GM23248 (cell line): ENCODE data around the gene RBPJL. TPM values are rescaled to one million over a fixed set of nuclear protein-coding genes. Genes with fewer than 3 reads are reported as not detected.

Source experiments
- DNase-seq: peaks from one replicate; pipeline ENCODE4 v3.0.0-alpha.2; 2015
- H2AFZ ChIP-seq: fragments of 200-600 bp; sonication (generic); 2 replicates; pipeline ENCODE4 v1.6.1; 2016; ENCODE audit warnings: antibody characterized with exemption
- H3F3A ChIP-seq: fragments of 200-600 bp; sonication (generic); 2 replicates; pipeline ENCODE4 v1.6.1; 2016; ENCODE audit warnings: mild to moderate bottlenecking, antibody characterized with exemption, mixed run types; ENCODE audit not compliant: insufficient read depth
- H3K27ac ChIP-seq: fragments of 200-600 bp; sonication (generic); 2 replicates; pipeline ENCODE4 v1.5.1; 2016; ENCODE audit warnings: mild to moderate bottlenecking
- H3K27me3 ChIP-seq: fragments of 200-600 bp; sonication (generic); replicated peaks from 2 replicates; pipeline ENCODE4 v1.6.1; 2016; ENCODE audit warnings: mild to moderate bottlenecking; ENCODE audit not compliant: insufficient read depth
- H3K36me3 ChIP-seq: fragments of 200-600 bp; sonication (generic); 2 replicates; pipeline ENCODE4 v1.6.1; 2016; ENCODE audit warnings: low read depth, mild to moderate bottlenecking
- H3K4me1 ChIP-seq: fragments of 200-600 bp; sonication (generic); 2 replicates; pipeline ENCODE4 v1.6.1; 2016; ENCODE audit warnings: mild to moderate bottlenecking; ENCODE audit not compliant: insufficient read depth
- H3K4me2 ChIP-seq: fragments of 200-600 bp; sonication (generic); one replicate; pipeline ENCODE4 v1.6.1; 2016; ENCODE audit warnings: mild to moderate bottlenecking; ENCODE audit not compliant: unreplicated experiment
- H3K4me3 ChIP-seq: fragments of 200-600 bp; sonication (generic); 2 replicates; pipeline ENCODE4 v1.5.1; 2016; ENCODE audit warnings: mild to moderate bottlenecking
- H3K79me2 ChIP-seq: fragments of 200-600 bp; sonication (generic); 2 replicates; pipeline ENCODE4 v1.6.1; 2016; ENCODE audit warnings: mild to moderate bottlenecking; ENCODE audit not compliant: insufficient read depth
- H3K9ac ChIP-seq: fragments of 200-600 bp; sonication (generic); 2 replicates; pipeline ENCODE4 v1.6.1; 2016; ENCODE audit warnings: mild to moderate bottlenecking
- H3K9me2 ChIP-seq: fragments of 200-600 bp; sonication (generic); 2 replicates; pipeline ENCODE4 v1.6.1; 2016; ENCODE audit warnings: mixed run types, mild to moderate bottlenecking, moderate library complexity; ENCODE audit not compliant: insufficient read depth
- H3K9me3 ChIP-seq: fragments of 200-600 bp; sonication (generic); one replicate; pipeline ENCODE4 v1.6.1; 2017; ENCODE audit warnings: low read depth
- H4K20me1 ChIP-seq: fragments of 200-600 bp; sonication (generic); 2 replicates; pipeline ENCODE4 v1.6.0; 2016; ENCODE audit not compliant: insufficient read depth
- EZH2 ChIP-seq: fragments of 200-600 bp; sonication (generic); IDR thresholded peaks from 2 replicates; pipeline ENCODE4 v1.6.1; 2018; ENCODE audit warnings: antibody characterized with exemption, mild to moderate bottlenecking; ENCODE audit not compliant: insufficient read depth, poor library complexity, severe bottlenecking
- EZH2phosphoT487 ChIP-seq: fragments of 200-600 bp; sonication (generic); IDR thresholded peaks from 2 replicates; pipeline ENCODE4 v1.6.1; 2018; ENCODE audit warnings: antibody characterized with exemption, moderate library complexity, mild to moderate bottlenecking, low read depth; ENCODE audit not compliant: insufficient read depth
- WGBS, 2 experiments: methylation state at CpG; one replicate each; pipeline ENCODE4 v1.1.6; 2015 to 2017; ENCODE audit warnings: low lambda C conversion rate in 2 of 2, low coverage in 1 of 2; ENCODE audit errors: missing lambda C conversion rate in 2 of 2; 5-methylcytosine and 5-hydroxymethylcytosine counted together
- in situ Hi-C: fragments of 300-500 bp; cut with MboI; formaldehyde crosslinking; loops from 2 replicates; pipeline ENCODE4 v1.15.0; 2020
- polyA plus RNA-seq: library from polyadenylated mRNA; unstranded; fragments of >200 nt; fragmentation: Nextera tagmentation; extraction: Ambion mirVana; gene quantifications from 2 replicates; pipeline ENCODE4 v1.2.1, GENCODE V29; 2016
- total RNA-seq: library from RNA; depleted of rRNA; stranded (reverse); fragments of >200 nt; shearing (Covaris generic); gene quantifications from 2 replicates; pipeline ENCODE4 v1.2.3, GENCODE V29; 2014

Gene RBPJL
- total and polyA plus RNA-seq, 2 experiments from 2014 or later, result not detected

GRCh38 chr20:45318386-45318939 is 11.8 kb downstream of the RBPJL start:
- H3K9ac ChIP-seq, result no peak overlapping the region
- H3K9me2 ChIP-seq, result no peaks in the 10 kb centered on the region
- no peaks in the 10 kb centered on the region for H3K36me3 ChIP-seq
- H2AFZ ChIP-seq, result no peak overlapping the region
- in situ Hi-C loops, result no loop called here
- WGBS, 2 experiments, result 73 to 77% methylated on average over 7 of the region's 7 CpGs
- peaks cover 5% of the 10 kb centered on the region; the same call in 1 of the 2 replicates for H3K27me3 ChIP-seq
- TF ChIP-seq EZH2 (no peak), EZH2phosphoT487 (no peak)
- no peak overlapping the region for H3K4me2 ChIP-seq
- H3K4me3 ChIP-seq, result no peak overlapping the region
- no peak for DNase-seq
- no peaks in the 10 kb centered on the region for H4K20me1 ChIP-seq
- no peaks in the 10 kb centered on the region for H3K4me1 ChIP-seq
- no peaks in the 10 kb centered on the region for H3K79me2 ChIP-seq
- no peak overlapping the region for H3K27ac ChIP-seq
- H3F3A ChIP-seq, result peaks cover 15% of the 10 kb centered on the region
- no peaks in the 10 kb centered on the region for H3K9me3 ChIP-seq

DNA sequence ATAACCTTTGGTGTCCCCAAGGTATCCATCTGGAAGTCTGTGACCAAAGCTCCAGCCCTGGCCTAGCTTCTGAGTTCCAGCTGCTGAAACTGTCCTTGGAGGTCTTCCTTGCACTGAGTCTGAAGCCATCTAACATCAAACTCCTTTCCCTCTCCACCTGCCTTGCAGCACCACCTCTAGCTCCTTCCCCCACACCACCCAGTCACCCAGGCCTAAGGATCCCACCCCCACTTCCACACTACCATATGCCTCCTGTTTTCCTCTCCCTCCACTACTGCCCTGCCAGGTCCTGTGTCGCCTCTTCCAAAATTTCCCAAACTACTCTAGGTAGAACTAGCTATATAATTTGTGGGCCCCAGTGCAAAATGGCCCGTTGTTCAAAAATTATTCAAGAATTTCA is 12.3 kb downstream of the RBPJL start:
- no peak for DNase-seq
- Histone ChIP-seq H3K4me1 (no peaks in the 10 kb centered on the region), H3K9me2 (no peaks in the 10 kb centered on the region), H3K4me2 (no peak overlapping the region), H3K9ac (no peak overlapping the region), H3K36me3 (no peaks in the 10 kb centered on the region), H3K27ac (no peak overlapping the region), H4K20me1 (no peaks in the 10 kb centered on the region), H3K79me2 (no peaks in the 10 kb centered on the region), H3K4me3 (no peak overlapping the region), H3K27me3 (peaks cover 5% of the 10 kb centered on the region; the same call in 1 of the 2 replicates), H3F3A (peaks cover 19% of the 10 kb centered on the region), H3K9me3 (no peaks in the 10 kb centered on the region), H2AFZ (no peak overlapping the region)
- in situ Hi-C loops, result no loop called here
- 80 to 88% methylated on average over 2 of the region's 2 CpGs for WGBS, 2 experiments
- TF ChIP-seq EZH2 (no peak), EZH2phosphoT487 (no peak)

GRCh38 chr20:45320948-45321595 is 14.4 kb downstream of the RBPJL start:
- no peak for DNase-seq
- in situ Hi-C loops, result loop anchor here (5.0 kb wide), 1 partner anchor 121 kb away; no protein-coding TSS in a partner anchor
- 84 to 86% methylated on average over 5 of the region's 5 CpGs for WGBS, 2 experiments
- peaks cover 38% of the 10 kb centered on the region for H3F3A ChIP-seq
- H3K27me3 ChIP-seq, result peaks cover 3% of the 10 kb centered on the region; the same call in 1 of the 2 replicates
- no peak overlapping the region for H2AFZ ChIP-seq
- H3K36me3 ChIP-seq, result peaks cover 12% of the 10 kb centered on the region
- no peak overlapping the region for H3K27ac ChIP-seq
- no peak overlapping the region for H3K9ac ChIP-seq
- H3K4me3 ChIP-seq, result no peak overlapping the region
- no peaks in the 10 kb centered on the region for H3K4me1 ChIP-seq
- H4K20me1 ChIP-seq, result no peaks in the 10 kb centered on the region
- no peaks in the 10 kb centered on the region for H3K9me2 ChIP-seq
- no peaks in the 10 kb centered on the region for H3K79me2 ChIP-seq
- no peaks in the 10 kb centered on the region for H3K9me3 ChIP-seq
- no peak for TF ChIP-seq EZH2phosphoT487
- no peak for TF ChIP-seq EZH2
- H3K4me2 ChIP-seq, result no peak overlapping the region

DNA sequence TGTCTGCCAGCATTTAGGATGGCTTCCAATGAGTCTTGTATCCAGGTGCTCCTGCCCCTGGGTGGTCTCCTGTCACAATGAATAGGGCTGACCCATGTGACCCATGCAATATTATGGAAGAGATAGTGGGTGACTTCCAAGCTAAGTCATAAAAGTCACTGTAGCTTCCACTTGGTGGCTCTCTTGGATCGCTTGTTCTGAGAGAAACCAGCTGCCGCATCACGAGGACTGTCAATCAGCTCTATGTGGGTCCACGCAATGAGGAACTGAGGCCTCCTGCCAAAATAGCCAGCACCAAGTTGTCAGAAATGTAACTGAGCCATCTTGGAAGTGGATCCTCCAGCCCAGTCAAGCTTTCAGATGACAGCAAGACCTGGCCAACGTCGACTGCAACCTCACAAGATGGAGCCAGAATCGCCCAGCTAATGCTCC is 16.3 kb downstream of the RBPJL start:
- Histone ChIP-seq H3K79me2 (peaks cover 3% of the 10 kb centered on the region; the same call in 1 of the 2 replicates), H3K27ac (peak overlapping the region; percentile 39), H4K20me1 (no peaks in the 10 kb centered on the region), H3K9me3 (no peaks in the 10 kb centered on the region), H2AFZ (no peak overlapping the region), H3K27me3 (no peaks in the 10 kb centered on the region), H3K36me3 (peaks cover 23% of the 10 kb centered on the region), H3K4me3 (no peak overlapping the region), H3K9ac (no peak overlapping the region), H3F3A (peaks cover 55% of the 10 kb centered on the region), H3K4me1 (no peaks in the 10 kb centered on the region), H3K4me2 (no peak overlapping the region), H3K9me2 (no peaks in the 10 kb centered on the region)
- DNase-seq, result peak; percentile 53
- TF ChIP-seq EZH2, result no peak
- TF ChIP-seq EZH2phosphoT487, result no peak
- WGBS, 2 experiments, result 40 to 43% methylated on average over 7 of the region's 7 CpGs
- in situ Hi-C loops, result loop anchor here (5.0 kb wide), 1 partner anchor 119 kb away; no protein-coding TSS in a partner anchor
